Measurements from ENCODE around the gene CYP26B1. TPM values are rescaled to one million over a fixed set of nuclear protein-coding genes. Genes with fewer than 3 reads are reported as not detected.
"Not testable (repeated sequence)": the region's sequence is repeated elsewhere in the genome, so short reads cannot be mapped to it uniquely, and the experiment has no call there.

Gene CYP26B1
- polyA plus RNA-seq, 3 donors from 2014 or later, result not detected

- H3K27ac Mint-ChIP-seq, result no peak overlapping the region
- no peak for DNase-seq
- no peaks in the 10 kb centered on the region for H3K36me3 Mint-ChIP-seq
- H3K27me3 Mint-ChIP-seq (ENCODE audit: low read depth in 3 of 3), result peaks cover 3 to 8% (median 5%) of the 10 kb centered on the region in 3 donors
- H3K4me1 Mint-ChIP-seq, result no peaks in the 10 kb centered on the region
- H3K4me3 Mint-ChIP-seq, result no peak overlapping the region
- peaks cover 0 to 3% (median 0%) of the 10 kb centered on the region in 6 donors for H3K9me3 Mint-ChIP-seq
These were observed 55.6 kb downstream of the CYP26B1 start for GRCh38 chr2:72092111-72092510.

- Mint-ChIP-seq H3K4me1 (no peaks in the 10 kb centered on the region), H3K27me3 (ENCODE audit: low read depth in 3 of 3) (peaks cover 3 to 5% (median 3%) of the 10 kb centered on the region in 3 donors), H3K4me3 (no peak overlapping the region), H3K36me3 (no peaks in the 10 kb centered on the region), H3K27ac (no peak overlapping the region), H3K9me3 (peaks cover 0 to 3% (median 0%) of the 10 kb centered on the region in 6 donors)
- DNase-seq, result no peak
These were observed 56.7 kb downstream of the CYP26B1 start for GRCh38 chr2:72090781-72091482.

DNA sequence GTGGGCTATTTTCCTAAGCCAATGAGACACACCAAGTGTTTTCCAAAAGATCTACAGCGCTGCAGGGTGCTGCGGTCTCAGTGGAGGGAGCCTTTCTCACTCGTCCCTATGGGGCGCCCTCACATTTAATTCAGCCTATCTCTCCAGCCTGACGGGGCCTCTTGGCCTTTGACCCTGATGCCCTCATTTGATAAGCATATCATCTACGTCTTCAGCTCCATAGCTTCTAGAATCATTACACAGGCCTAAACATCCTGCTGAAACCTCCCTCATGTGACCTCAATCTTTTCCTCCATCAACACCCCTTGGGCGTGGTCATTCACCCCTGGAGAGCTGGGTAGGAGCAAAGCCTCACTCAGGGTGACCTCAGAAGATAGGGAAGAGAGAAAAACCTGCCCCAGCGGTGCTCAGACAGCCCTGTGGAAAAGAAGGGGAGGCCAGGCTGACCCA lies 57.4 kb downstream of the CYP26B1 start:
- no peaks in the 10 kb centered on the region for H3K36me3 Mint-ChIP-seq

DNA sequence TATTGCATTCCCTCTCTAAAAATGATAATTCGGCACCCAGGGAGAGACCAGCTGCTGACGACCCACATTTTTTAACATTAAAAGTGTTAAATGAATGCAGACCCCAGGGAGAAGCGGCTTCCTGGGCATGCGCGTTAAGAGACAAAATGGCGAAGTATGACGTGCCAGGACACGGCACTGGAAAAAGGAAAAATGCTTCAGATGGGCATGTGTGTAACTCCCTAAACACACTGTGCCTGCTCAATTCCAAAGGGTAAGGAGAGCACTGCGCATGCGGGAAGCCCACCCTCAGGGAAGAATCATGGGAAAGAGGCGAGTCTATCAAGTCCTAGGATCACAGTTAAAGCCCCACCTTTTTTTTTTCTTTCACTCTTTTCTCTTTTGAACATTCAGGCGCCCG lies 58.1 kb downstream of the CYP26B1 start:
- no peak overlapping the region for H3K27ac Mint-ChIP-seq
- H3K9me3 Mint-ChIP-seq, result peaks cover 0 to 3% (median 0%) of the 10 kb centered on the region in 6 donors
- no peaks in the 10 kb centered on the region for H3K36me3 Mint-ChIP-seq
- H3K4me3 Mint-ChIP-seq, result no peak overlapping the region
- no peak for DNase-seq
- no peaks in the 10 kb centered on the region for H3K4me1 Mint-ChIP-seq
- H3K27me3 Mint-ChIP-seq (ENCODE audit: low read depth in 3 of 3), result peaks cover 3% of the 10 kb centered on the region in 3 donors

More for the DNA sequence above, 57.4 kb downstream of the CYP26B1 start:
- Mint-ChIP-seq H3K9me3 (peaks cover 0 to 3% (median 0%) of the 10 kb centered on the region in 6 donors), H3K4me3 (no peak overlapping the region), H3K27me3 (ENCODE audit: low read depth in 3 of 3) (peaks cover 3 to 5% (median 3%) of the 10 kb centered on the region in 3 donors), H3K27ac (no peak overlapping the region), H3K4me1 (no peaks in the 10 kb centered on the region)
- DNase-seq, result no peak

- peaks cover 0 to 3% (median 0%) of the 10 kb centered on the region in 6 donors for H3K9me3 Mint-ChIP-seq
- no peak overlapping the region for H3K4me3 Mint-ChIP-seq
- no peak for DNase-seq
- no peak overlapping the region for H3K27ac Mint-ChIP-seq
- H3K27me3 Mint-ChIP-seq (ENCODE audit: low read depth in 3 of 3), result peaks cover 3 to 4% (median 3%) of the 10 kb centered on the region in 3 donors
- no peaks in the 10 kb centered on the region for H3K36me3 Mint-ChIP-seq
- no peaks in the 10 kb centered on the region for H3K4me1 Mint-ChIP-seq
These were observed 58.6 kb downstream of the CYP26B1 start for GRCh38 chr2:72089028-72089427.

DNA sequence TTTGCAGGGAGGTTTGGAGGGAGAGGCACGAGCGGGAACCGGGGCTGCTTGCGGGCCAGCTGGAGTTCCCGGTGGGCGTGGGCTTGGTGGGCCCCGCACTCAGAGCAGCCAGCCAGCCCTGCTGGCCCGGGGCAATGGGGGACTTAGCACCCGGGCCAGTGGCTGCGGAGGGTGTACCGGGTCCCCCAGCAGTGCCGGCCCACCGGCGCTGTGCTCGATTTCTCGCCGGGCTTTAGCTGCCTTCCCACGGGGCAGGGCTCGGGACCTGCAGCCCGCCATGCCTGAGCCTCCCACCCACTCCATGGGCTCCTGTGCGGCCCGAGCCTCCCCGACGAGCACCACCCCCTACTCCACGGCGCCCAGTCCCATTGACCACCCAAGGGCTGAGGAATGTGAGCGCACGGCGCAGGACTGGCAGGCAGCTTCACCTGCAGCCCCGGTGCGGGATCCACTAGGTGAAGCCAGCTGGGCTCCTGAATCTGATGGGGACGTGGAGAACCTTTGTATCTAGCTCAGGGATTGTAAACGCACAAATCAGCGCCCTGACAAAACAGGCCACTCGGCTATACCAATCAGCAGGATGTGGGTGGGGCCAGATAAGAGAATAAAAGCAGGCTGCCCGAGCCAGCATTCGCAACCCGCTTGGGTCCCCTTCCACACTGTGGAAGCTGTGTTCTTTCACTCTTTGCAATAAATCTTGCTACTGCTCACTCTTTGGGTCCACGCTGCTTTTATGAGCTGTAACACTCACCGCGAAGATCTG lies 60.6 kb downstream of the CYP26B1 start:
- not testable (repeated sequence) for H3K27me3 Mint-ChIP-seq (ENCODE audit: low read depth in 3 of 3); H3K4me3 Mint-ChIP-seq; H3K36me3 Mint-ChIP-seq; H3K9me3 Mint-ChIP-seq; H3K27ac Mint-ChIP-seq; DNase-seq; H3K4me1 Mint-ChIP-seq

DNA sequence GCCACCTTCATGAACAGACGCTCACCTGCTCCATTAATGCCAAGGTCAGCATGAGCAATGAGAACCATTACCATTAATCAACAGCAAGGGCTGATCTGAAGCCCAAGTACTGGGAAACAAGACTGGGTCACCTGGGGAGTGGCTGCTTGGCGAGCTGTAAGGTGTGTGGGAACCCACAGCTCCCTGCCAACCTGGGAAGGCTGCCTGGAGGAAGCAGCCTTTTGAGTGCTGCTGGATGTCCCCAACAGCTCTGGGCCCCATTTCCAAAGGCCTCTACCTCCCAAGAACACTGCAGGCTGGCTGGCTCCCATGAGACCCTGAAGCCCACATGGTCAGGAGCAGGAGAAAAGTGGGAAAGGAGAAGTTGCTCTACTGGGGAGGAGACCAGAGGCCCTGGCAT lies 62.1 kb downstream of the CYP26B1 start:
- Mint-ChIP-seq H3K36me3 (no peaks in the 10 kb centered on the region), H3K9me3 (no peaks in the 10 kb centered on the region), H3K4me1 (no peaks in the 10 kb centered on the region), H3K4me3 (no peak overlapping the region), H3K27ac (no peak overlapping the region), H3K27me3 (ENCODE audit: low read depth in 3 of 3) (peaks cover 2 to 4% (median 3%) of the 10 kb centered on the region in 3 donors)
- DNase-seq, result no peak

GRCh38 chr2:72085036-72085435 lies 62.6 kb downstream of the CYP26B1 start:
- no peak for DNase-seq
- no peaks in the 10 kb centered on the region for H3K36me3 Mint-ChIP-seq
- H3K27me3 Mint-ChIP-seq (ENCODE audit: low read depth in 3 of 3), result peaks cover 2 to 4% (median 2%) of the 10 kb centered on the region in 3 donors
- H3K9me3 Mint-ChIP-seq, result no peaks in the 10 kb centered on the region
- H3K27ac Mint-ChIP-seq, result no peak overlapping the region
- no peak overlapping the region for H3K4me3 Mint-ChIP-seq
- no peaks in the 10 kb centered on the region for H3K4me1 Mint-ChIP-seq

DNA sequence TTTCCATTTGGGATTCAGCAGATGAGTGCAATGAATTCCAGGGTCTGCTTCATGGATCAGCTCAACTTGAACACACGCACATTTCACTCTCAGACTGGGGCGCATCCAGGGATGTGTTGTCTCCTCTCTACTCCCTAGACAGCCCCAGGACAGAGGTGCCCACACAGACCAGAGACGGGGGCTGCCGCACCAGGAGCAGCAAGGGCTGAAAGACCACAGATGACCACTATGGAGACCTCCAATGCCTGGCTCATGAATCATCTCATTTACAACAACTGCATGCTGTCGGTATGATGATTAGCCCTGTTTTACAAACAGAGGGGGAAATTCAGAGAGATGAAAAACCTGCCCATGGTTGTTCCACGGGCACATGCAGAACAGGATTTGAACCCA lies 63.1 kb downstream of the CYP26B1 start:
- Mint-ChIP-seq H3K27ac (no peak overlapping the region), H3K9me3 (no peaks in the 10 kb centered on the region), H3K4me1 (no peaks in the 10 kb centered on the region), H3K27me3 (ENCODE audit: low read depth in 3 of 3) (peaks cover 2% of the 10 kb centered on the region in 3 donors), H3K4me3 (no peak overlapping the region), H3K36me3 (no peaks in the 10 kb centered on the region)
- no peak for DNase-seq

GRCh38 chr2:72083751-72084583 lies 63.7 kb downstream of the CYP26B1 start:
- no peaks in the 10 kb centered on the region for H3K9me3 Mint-ChIP-seq
- no peak for DNase-seq
- H3K4me3 Mint-ChIP-seq, result no peak overlapping the region
- H3K36me3 Mint-ChIP-seq, result no peaks in the 10 kb centered on the region
- H3K4me1 Mint-ChIP-seq, result no peaks in the 10 kb centered on the region
- no peak overlapping the region for H3K27ac Mint-ChIP-seq
- peaks cover 1 to 2% (median 2%) of the 10 kb centered on the region in 3 donors for H3K27me3 Mint-ChIP-seq (ENCODE audit: low read depth in 3 of 3)

- peaks cover 0 to 2% (median 2%) of the 10 kb centered on the region in 3 donors for H3K27me3 Mint-ChIP-seq (ENCODE audit: low read depth in 3 of 3)
- H3K4me1 Mint-ChIP-seq, result no peaks in the 10 kb centered on the region
- no peak overlapping the region for H3K4me3 Mint-ChIP-seq
- H3K27ac Mint-ChIP-seq, result no peak overlapping the region
- DNase-seq, result no peak
- H3K9me3 Mint-ChIP-seq, result peaks cover 0 to 2% (median 0%) of the 10 kb centered on the region in 6 donors
- no peaks in the 10 kb centered on the region for H3K36me3 Mint-ChIP-seq
These were observed 64.8 kb downstream of the CYP26B1 start for GRCh38 chr2:72082887-72083286.

DNA sequence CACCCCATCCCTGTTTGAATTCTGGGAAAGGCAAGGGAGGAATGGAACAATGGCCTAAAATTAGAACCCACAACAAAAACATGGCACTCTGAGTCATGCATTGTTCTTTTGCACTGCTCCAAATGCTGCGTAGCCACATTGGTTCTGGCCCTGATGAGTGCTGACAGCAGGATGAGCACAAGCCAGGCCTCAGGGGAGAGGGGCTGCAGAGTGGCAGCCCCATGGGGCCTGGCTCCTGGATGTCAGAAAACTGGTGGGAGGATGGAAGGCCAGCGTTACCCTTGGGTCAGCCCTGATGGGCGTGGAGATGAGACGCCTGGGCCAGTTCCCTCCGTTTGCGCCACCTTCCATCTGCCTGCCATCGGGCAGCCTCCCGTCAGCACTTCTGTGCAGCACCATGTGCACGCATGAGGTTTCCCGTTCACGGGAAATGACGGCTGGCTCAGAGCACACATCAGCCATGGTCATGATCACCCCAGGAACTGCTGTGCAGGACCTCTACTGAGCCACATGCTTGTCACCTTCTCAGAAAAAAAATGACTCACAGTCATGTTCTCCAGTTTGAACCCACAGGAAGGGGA lies 65.6 kb downstream of the CYP26B1 start:
- Mint-ChIP-seq H3K36me3 (no peaks in the 10 kb centered on the region), H3K27me3 (ENCODE audit: low read depth in 3 of 3) (peaks cover 0 to 2% (median 2%) of the 10 kb centered on the region in 3 donors), H3K9me3 (peaks cover 0 to 2% (median 0%) of the 10 kb centered on the region in 6 donors), H3K4me1 (no peaks in the 10 kb centered on the region), H3K27ac (no peak overlapping the region), H3K4me3 (no peak overlapping the region)
- no peak for DNase-seq

- H3K4me1 Mint-ChIP-seq, result no peaks in the 10 kb centered on the region
- no peak overlapping the region for H3K27ac Mint-ChIP-seq
- no peak for DNase-seq
- no peak overlapping the region for H3K4me3 Mint-ChIP-seq
- peaks cover 0 to 2% (median 0%) of the 10 kb centered on the region in 6 donors for H3K9me3 Mint-ChIP-seq
- H3K36me3 Mint-ChIP-seq, result no peaks in the 10 kb centered on the region
- peaks cover 0 to 4% (median 2%) of the 10 kb centered on the region in 3 donors for H3K27me3 Mint-ChIP-seq (ENCODE audit: low read depth in 3 of 3)
These were observed 66.2 kb downstream of the CYP26B1 start for GRCh38 chr2:72081451-72081850.
